Measurements from ENCODE around the gene RAB3B. TPM values are rescaled to one million over a fixed set of nuclear protein-coding genes. Genes with fewer than 3 reads are reported as not detected.
"Not testable (repeated sequence)": the region's sequence is repeated elsewhere in the genome, so short reads cannot be mapped to it uniquely, and the experiment has no call there.

RAB3B gene
- total and polyA plus RNA-seq, 3 experiments from 2014 or later = 0.01 to 0.13 (median 0.11) TPM

GRCh38 chr1:51877434-51878307 is 112.8 kb downstream of the RAB3B start:
- Mint-ChIP-seq H3K4me1 (peaks cover 0 to 25% (median 7%) of the 10 kb centered on the region in 3 donors), H3K9me3 (no peaks in the 10 kb centered on the region), H3K36me3 (peaks cover 0 to 16% (median 0%) of the 10 kb centered on the region in 3 donors), H3K4me3 (no peak overlapping the region), H3K27ac (peak overlapping the region in 1 of 8 donors; percentile 56), H3K27me3 (peaks cover 11 to 14% of the 10 kb centered on the region in 2 donors)
- Histone ChIP-seq H3K27ac (ENCODE audit: low read depth, low read length) (peak overlapping the region; percentile 99), H3K4me1 (ENCODE audit: insufficient read depth, low read length) (peaks cover 49% of the 10 kb centered on the region), H3K27me3 (ENCODE audit: insufficient read depth, low read length, poor library complexity, severe bottlenecking) (peaks cover 2% of the 10 kb centered on the region), H3K9me3 (ENCODE audit: low read length) (no peaks in the 10 kb centered on the region), H3K4me3 (ENCODE audit: low read length) (peak overlapping the region; percentile 99), H3K36me3 (ENCODE audit: insufficient read depth, low read length) (no peaks in the 10 kb centered on the region)
- peak in 1 of 5 donors; percentile 49 for DNase-seq
- CTCF ChIA-PET = no interaction called here
- POLR2A ChIA-PET = interaction anchor here (1.5 kb wide), 1 partner anchor 8 kb away, joined by 4 read pairs; no protein-coding TSS in a partner anchor

DNA sequence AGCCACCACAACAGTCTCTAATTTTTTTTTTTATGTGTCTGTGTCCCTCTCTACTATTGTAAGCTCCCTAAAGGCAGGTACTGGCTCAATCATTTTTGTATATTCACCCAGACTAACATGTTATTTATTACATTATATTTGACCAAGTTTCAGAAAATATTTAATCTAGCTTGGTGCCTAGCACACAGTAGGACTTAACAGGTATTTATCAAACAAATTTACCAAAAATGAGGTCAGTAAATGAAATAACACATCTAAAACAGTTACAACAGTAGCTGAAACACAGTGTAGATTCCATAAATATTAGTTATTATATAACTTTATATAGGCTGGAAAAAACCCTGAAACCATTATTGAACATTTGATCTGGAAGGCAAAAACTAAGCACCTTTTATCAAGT is 114.7 kb downstream of the RAB3B start:
- no peak for DNase-seq
- peaks cover 0 to 24% (median 2%) of the 10 kb centered on the region in 3 donors for H3K36me3 Mint-ChIP-seq
- H3K4me1 ChIP-seq (ENCODE audit: insufficient read depth, low read length) = peaks cover 53% of the 10 kb centered on the region

DNA sequence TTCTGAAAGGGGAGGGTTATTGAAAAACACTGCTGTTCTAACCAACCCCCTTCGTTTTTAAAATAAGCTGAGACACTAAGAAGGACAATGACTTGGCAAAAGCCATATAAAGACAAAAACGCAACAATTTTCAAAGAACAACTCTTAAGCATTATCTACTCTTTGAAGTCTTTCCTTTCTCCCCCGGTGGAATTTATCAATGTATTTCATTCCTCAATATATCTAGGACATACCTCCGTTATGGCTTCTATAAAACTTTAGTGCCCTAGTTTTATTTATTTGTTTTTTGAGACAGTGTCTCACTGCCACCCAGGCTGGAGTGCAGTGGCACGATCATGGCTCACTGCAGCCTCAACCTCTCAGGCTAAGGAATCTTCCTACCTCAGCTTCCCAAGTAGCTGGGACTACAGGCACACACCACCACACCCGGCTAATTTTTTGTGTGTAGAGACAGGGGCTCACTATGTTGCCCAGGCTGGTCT is 115.2 kb downstream of the RAB3B start:
- DNase-seq = no peak
- Histone ChIP-seq H3K27me3 (ENCODE audit: insufficient read depth, low read length, poor library complexity, severe bottlenecking) (no peaks in the 10 kb centered on the region), H3K36me3 (ENCODE audit: insufficient read depth, low read length) (no peaks in the 10 kb centered on the region), H3K4me1 (ENCODE audit: insufficient read depth, low read length) (peaks cover 53% of the 10 kb centered on the region), H3K4me3 (ENCODE audit: low read length) (no peak overlapping the region), H3K9me3 (ENCODE audit: low read length) (no peaks in the 10 kb centered on the region), H3K27ac (ENCODE audit: low read depth, low read length) (peak overlapping the region; percentile 67)
- CTCF ChIA-PET = interaction anchor here (1.2 kb wide), 1 partner anchor 21 kb away, joined by 4 read pairs; no protein-coding TSS in a partner anchor
- peaks cover under 1% of the 10 kb centered on the region in 2 donors for H3K27me3 Mint-ChIP-seq
- no peaks in the 10 kb centered on the region for H3K9me3 Mint-ChIP-seq
- H3K36me3 Mint-ChIP-seq = peaks cover 0 to 24% (median 2%) of the 10 kb centered on the region in 3 donors
- H3K4me3 Mint-ChIP-seq = peak overlapping the region; percentile 4 to 69 (median 62)
- POLR2A ChIA-PET = interaction anchor here (0.6 kb wide), 1 partner anchor 1332 kb away, joined by 4 read pairs; no protein-coding TSS in a partner anchor
- H3K4me1 Mint-ChIP-seq = peaks cover 20 to 43% (median 30%) of the 10 kb centered on the region in 3 donors
- peak overlapping the region in 5 of 8 donors; percentile 1 to 57 (median 35) for H3K27ac Mint-ChIP-seq

More for the DNA sequence above, 114.7 kb downstream of the RAB3B start:
- Mint-ChIP-seq H3K4me1 (peaks cover 15 to 39% (median 25%) of the 10 kb centered on the region in 3 donors), H3K4me3 (peak overlapping the region in 6 of 7 donors; percentile 20 to 69 (median 56)), H3K27ac (peak overlapping the region in 4 of 8 donors; percentile 25 to 57 (median 40)), H3K9me3 (no peaks in the 10 kb centered on the region), H3K27me3 (peaks cover 5% of the 10 kb centered on the region in 2 donors)
- Histone ChIP-seq H3K9me3 (ENCODE audit: low read length) (no peaks in the 10 kb centered on the region), H3K27me3 (ENCODE audit: insufficient read depth, low read length, poor library complexity, severe bottlenecking) (no peaks in the 10 kb centered on the region), H3K36me3 (ENCODE audit: insufficient read depth, low read length) (no peaks in the 10 kb centered on the region), H3K4me3 (ENCODE audit: low read length) (no peak overlapping the region), H3K27ac (ENCODE audit: low read depth, low read length) (peak overlapping the region; percentile 67)
- CTCF ChIA-PET = interaction anchor here (1.2 kb wide), 1 partner anchor 21 kb away, joined by 4 read pairs; no protein-coding TSS in a partner anchor
- POLR2A ChIA-PET = interaction anchor here (0.6 kb wide), 1 partner anchor 1333 kb away, joined by 4 read pairs; no protein-coding TSS in a partner anchor

DNA sequence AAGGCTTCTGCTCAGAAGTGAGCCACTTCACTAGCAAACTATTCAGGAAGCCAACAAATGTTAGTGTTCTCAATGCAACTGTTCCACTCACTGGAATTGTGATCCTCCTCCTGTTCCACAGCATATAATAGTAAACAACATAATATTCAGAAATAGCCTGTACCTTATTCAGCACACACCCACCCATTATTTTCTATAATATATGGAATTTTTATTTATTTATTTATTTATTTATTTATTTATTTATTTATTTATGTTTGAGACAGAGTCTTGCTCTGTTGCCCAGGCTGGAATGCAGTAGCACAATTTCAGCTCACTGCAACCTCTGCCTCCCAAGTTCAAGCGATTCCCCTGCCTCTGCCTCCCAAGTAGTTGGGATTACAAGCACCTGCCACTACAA is 117.2 kb downstream of the RAB3B start:
- H3K27me3 Mint-ChIP-seq; H3K4me3 Mint-ChIP-seq; H3K36me3 ChIP-seq (ENCODE audit: insufficient read depth, low read length); POLR2A ChIA-PET; H3K9me3 ChIP-seq (ENCODE audit: low read length); H3K27me3 ChIP-seq (ENCODE audit: insufficient read depth, low read length, poor library complexity, severe bottlenecking); H3K9me3 Mint-ChIP-seq; DNase-seq; H3K27ac ChIP-seq (ENCODE audit: low read depth, low read length); CTCF ChIA-PET; H3K4me3 ChIP-seq (ENCODE audit: low read length): not testable (repeated sequence)
- Mint-ChIP-seq H3K4me1 (peaks cover 37 to 52% (median 49%) of the 10 kb centered on the region in 3 donors), H3K36me3 (peaks cover 0 to 24% (median 4%) of the 10 kb centered on the region in 3 donors), H3K27ac (peak overlapping the region in 3 of 8 donors; percentile 11 to 48 (median 26))
- peaks cover 46% of the 10 kb centered on the region for H3K4me1 ChIP-seq (ENCODE audit: insufficient read depth, low read length)

GRCh38 chr1:51871351-51871975 is 119.0 kb downstream of the RAB3B start:
- Histone ChIP-seq H3K36me3 (ENCODE audit: insufficient read depth, low read length) (no peaks in the 10 kb centered on the region), H3K9me3 (ENCODE audit: low read length) (no peaks in the 10 kb centered on the region), H3K27ac (ENCODE audit: low read depth, low read length) (no peak overlapping the region), H3K27me3 (ENCODE audit: insufficient read depth, low read length, poor library complexity, severe bottlenecking) (no peaks in the 10 kb centered on the region), H3K4me3 (ENCODE audit: low read length) (no peak overlapping the region), H3K4me1 (ENCODE audit: insufficient read depth, low read length) (peaks cover 39% of the 10 kb centered on the region)
- Mint-ChIP-seq H3K4me1 (peaks cover 55 to 69% (median 67%) of the 10 kb centered on the region in 3 donors), H3K4me3 (peak overlapping the region in 1 of 7 donors; percentile 46), H3K9me3 (no peaks in the 10 kb centered on the region), H3K27ac (peak overlapping the region in 7 of 8 donors; percentile 13 to 88 (median 64)), H3K36me3 (peaks cover 0 to 29% (median 7%) of the 10 kb centered on the region in 3 donors), H3K27me3 (no peaks in the 10 kb centered on the region)
- CTCF ChIA-PET = interaction anchor here (1.2 kb wide), 1 partner anchor 25 kb away, joined by 3 read pairs; no protein-coding TSS in a partner anchor
- POLR2A ChIA-PET = no interaction called here
- no peak for DNase-seq

DNA sequence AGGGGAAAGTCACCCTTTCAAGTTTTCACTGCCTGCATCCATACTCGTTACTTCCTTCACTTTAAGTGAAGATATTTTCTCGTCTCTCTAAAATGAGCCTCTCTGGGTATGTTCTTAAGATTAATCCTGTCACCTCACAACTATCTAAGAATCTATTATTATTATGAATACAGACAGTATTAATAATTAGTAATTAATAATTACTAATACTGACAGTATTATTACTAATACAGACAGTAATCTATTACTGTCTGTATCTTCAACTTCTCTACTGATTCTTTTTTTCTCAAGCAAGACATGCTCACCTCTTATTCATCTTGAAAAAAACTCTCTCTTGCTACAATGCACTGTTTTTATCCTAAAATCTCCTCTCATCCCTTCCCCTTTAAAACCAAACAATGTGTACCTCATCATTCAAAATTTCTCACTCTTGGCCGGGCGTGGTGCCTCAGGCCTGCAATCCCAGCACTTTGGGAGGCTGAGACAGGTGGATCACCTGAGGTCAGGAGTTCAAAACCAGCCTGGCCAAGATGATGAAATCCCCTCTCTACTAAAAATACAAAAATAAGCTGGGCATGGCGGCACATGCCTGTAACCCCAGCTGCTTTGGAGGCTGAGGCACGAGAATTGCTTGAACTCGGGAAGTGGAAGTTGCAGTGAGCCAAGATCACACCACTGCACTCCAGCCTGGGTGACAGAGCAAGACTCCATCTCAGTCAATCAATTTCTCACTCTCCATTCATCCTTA is 119.7 kb downstream of the RAB3B start:
- ChIA-PET CTCF (interaction anchor here (1.2 kb wide), 1 partner anchor 26 kb away, joined by 3 read pairs; no protein-coding TSS in a partner anchor), POLR2A (no interaction called here)
- H3K27me3 ChIP-seq (ENCODE audit: insufficient read depth, low read length, poor library complexity, severe bottlenecking) = no peaks in the 10 kb centered on the region
- no peaks in the 10 kb centered on the region for H3K9me3 ChIP-seq (ENCODE audit: low read length)
- no peak overlapping the region for H3K27ac ChIP-seq (ENCODE audit: low read depth, low read length)
- no peak for DNase-seq
- Mint-ChIP-seq H3K27me3 (no peaks in the 10 kb centered on the region), H3K27ac (peak overlapping the region in 3 of 8 donors; percentile 69 to 92 (median 70)), H3K4me3 (no peak overlapping the region), H3K36me3 (peaks cover 0 to 31% (median 7%) of the 10 kb centered on the region in 3 donors), H3K9me3 (no peaks in the 10 kb centered on the region), H3K4me1 (peaks cover 60 to 72% (median 68%) of the 10 kb centered on the region in 3 donors)
- H3K4me1 ChIP-seq (ENCODE audit: insufficient read depth, low read length) = peaks cover 32% of the 10 kb centered on the region
- H3K4me3 ChIP-seq (ENCODE audit: low read length) = no peak overlapping the region
- no peaks in the 10 kb centered on the region for H3K36me3 ChIP-seq (ENCODE audit: insufficient read depth, low read length)

DNA sequence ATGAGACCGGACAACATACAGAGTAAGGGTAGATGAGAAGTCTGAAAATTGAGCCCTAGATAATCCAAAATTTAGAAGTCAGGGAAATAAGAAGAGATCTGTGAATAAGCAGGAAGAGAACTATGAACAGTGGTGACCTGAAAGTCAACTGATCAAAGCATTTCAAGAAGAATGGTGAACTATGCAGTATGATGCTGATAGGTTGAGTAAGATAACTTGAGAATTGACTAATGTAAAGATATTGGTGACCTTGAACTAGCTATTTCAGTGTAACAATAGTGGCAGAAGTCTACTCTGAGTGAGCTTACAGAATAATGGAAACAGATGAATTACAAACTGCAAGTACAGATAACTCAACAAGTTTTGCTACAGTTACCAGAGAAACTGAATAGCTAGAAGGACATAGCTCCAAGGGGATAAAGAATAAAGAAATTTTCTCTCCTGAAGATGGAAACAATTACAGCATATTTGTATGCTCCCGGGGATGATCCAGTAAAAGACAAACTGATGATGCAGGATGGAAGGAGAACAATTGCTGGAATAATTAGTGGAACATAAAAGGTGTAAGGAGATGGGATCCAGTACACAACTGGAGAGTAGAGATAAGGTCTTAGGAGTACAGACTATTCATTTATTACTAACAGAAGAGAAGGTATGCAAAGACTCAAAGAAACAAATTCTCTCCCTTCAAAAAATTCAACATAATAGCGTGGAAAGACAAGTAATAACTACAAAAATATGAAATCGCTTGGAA is 122.8 kb downstream of the RAB3B start:
- peaks cover 0 to 19% (median 9%) of the 10 kb centered on the region in 3 donors for H3K36me3 Mint-ChIP-seq
- ChIA-PET CTCF (no interaction called here), POLR2A (no interaction called here)
- no peak overlapping the region for H3K4me3 ChIP-seq (ENCODE audit: low read length)
- H3K27ac Mint-ChIP-seq = peak overlapping the region in 5 of 8 donors; percentile 5 to 88 (median 38)
- no peaks in the 10 kb centered on the region for H3K36me3 ChIP-seq (ENCODE audit: insufficient read depth, low read length)
- H3K27me3 ChIP-seq (ENCODE audit: insufficient read depth, low read length, poor library complexity, severe bottlenecking) = no peaks in the 10 kb centered on the region
- H3K9me3 ChIP-seq (ENCODE audit: low read length) = no peaks in the 10 kb centered on the region
- H3K4me3 Mint-ChIP-seq = no peak overlapping the region
- H3K27ac ChIP-seq (ENCODE audit: low read depth, low read length) = no peak overlapping the region
- no peaks in the 10 kb centered on the region for H3K27me3 Mint-ChIP-seq
- H3K4me1 Mint-ChIP-seq = peaks cover 56 to 78% (median 71%) of the 10 kb centered on the region in 3 donors
- no peaks in the 10 kb centered on the region for H3K9me3 Mint-ChIP-seq
- peaks cover 19% of the 10 kb centered on the region for H3K4me1 ChIP-seq (ENCODE audit: insufficient read depth, low read length)
- DNase-seq = no peak

Measured in CD8-positive, alpha-beta memory T cell (primary cell).